Breast epithelium (tissue), 3 donors: ENCODE results near the gene PPCDC.

Experiments used
- CTCF ChIP-seq, 3 donors: fragments of 450-650 bp; IDR thresholded peaks; one replicate each; pipeline ENCODE4 v1.5.1; 2016 to 2017; ENCODE audit warnings: antibody characterized with exemption in 3 of 3, mild to moderate bottlenecking in 3 of 3, moderate library complexity in 3 of 3
- POLR2A ChIP-seq: fragments of 450-650 bp; IDR thresholded peaks from one replicate; pipeline ENCODE4 v1.6.1; 2016; ENCODE audit warnings: antibody characterized with exemption, mild to moderate bottlenecking, moderate library complexity
- POLR2AphosphoS5 ChIP-seq, 3 donors: sonication (generic); formaldehyde crosslinking; IDR thresholded peaks; one replicate each; pipeline ENCODE4 v1.6.1; 2017; ENCODE audit warnings: antibody characterized with exemption in 3 of 3

GRCh38 chr15:75038231-75038630 lies 14.8 kb downstream of the PPCDC start:
- TF ChIP-seq POLR2A (no peak), CTCF (IDR thresholded peaks at IDR 0.05) (no peak), POLR2AphosphoS5 (IDR thresholded peaks at IDR 0.05) (no peak)
